HepG2 (cell line): ENCODE measurements around the gene PRRC2A. TPM values are rescaled to one million over a fixed set of nuclear protein-coding genes. Genes with fewer than 3 reads are reported as not detected.

Source experiments
- AHDC1 ChIP-seq: sonication (generic); formaldehyde crosslinking; IDR thresholded peaks from 2 replicates; pipeline ENCODE4 v1.5.1; 2020; ENCODE audit warnings: mild to moderate bottlenecking, missing genetic modification reagents, borderline replicate concordance
- BCLAF1 ChIP-seq: fragments of 450-650 bp; IDR thresholded peaks from 2 replicates; pipeline ENCODE4 v1.6.1; 2017; ENCODE audit warnings: mild to moderate bottlenecking
- GABPA ChIP-seq, 2 experiments: IDR thresholded peaks; 2 replicates each; pipeline ENCODE4 v1.6.1; 2011 to 2016; ENCODE audit warnings: low read depth in 2 of 2, low read length in 1 of 2, missing biosample characterization in 1 of 2, missing genetic modification characterization in 1 of 2
- RFXAP ChIP-seq: sonication (generic); formaldehyde crosslinking; IDR thresholded peaks from 2 replicates; pipeline ENCODE4 v1.4.0; 2020; ENCODE audit warnings: missing genetic modification reagents, borderline replicate concordance
- SNAPC2 ChIP-seq: sonication (generic); formaldehyde crosslinking; IDR thresholded peaks from 2 replicates; pipeline ENCODE4 v1.8.1; 2022; ENCODE audit warnings: mild to moderate bottlenecking, missing genetic modification reagents
- SP4 ChIP-seq: sonication (generic); formaldehyde crosslinking; IDR thresholded peaks from 2 replicates; pipeline ENCODE4 v1.8.1; 2023; ENCODE audit warnings: mild to moderate bottlenecking, missing genetic modification reagents
- ZNF234 ChIP-seq: sonication (generic); formaldehyde crosslinking; conservative IDR thresholded peaks from 2 replicates; pipeline ENCODE4 v1.5.1; 2020; ENCODE audit warnings: mild to moderate bottlenecking, missing genetic modification reagents
- ZNF343 ChIP-seq: sonication (generic); formaldehyde crosslinking; IDR thresholded peaks from 2 replicates; pipeline ENCODE4 v1.4.0; 2020; ENCODE audit warnings: mild to moderate bottlenecking, missing genetic modification reagents
- ZNF556 ChIP-seq: sonication (generic); formaldehyde crosslinking; IDR thresholded peaks from 2 replicates; pipeline ENCODE4 v1.4.0; 2020; ENCODE audit warnings: mild to moderate bottlenecking, missing genetic modification reagents, borderline replicate concordance
- ZNF761 ChIP-seq: sonication (generic); formaldehyde crosslinking; conservative IDR thresholded peaks from 2 replicates; pipeline ENCODE4 v1.4.0; 2020; ENCODE audit warnings: mild to moderate bottlenecking, missing genetic modification reagents
- ZNF770 ChIP-seq: sonication (generic); formaldehyde crosslinking; IDR thresholded peaks from 2 replicates; pipeline ENCODE4 v1.5.0; 2020; ENCODE audit warnings: mild to moderate bottlenecking, missing genetic modification reagents
- ZNF784 ChIP-seq: sonication (generic); formaldehyde crosslinking; IDR thresholded peaks from 2 replicates; pipeline ENCODE4 v1.5.1; 2020; ENCODE audit warnings: missing genetic modification reagents, mild to moderate bottlenecking, borderline replicate concordance
- polyA plus RNA-seq, 8 experiments: library from polyadenylated mRNA; depleted of rRNA in 3 of 8; stranded (reverse) in 7 of 8; unstranded in 1 of 8; fragments of >200 nt; fragmentation: Illumina TruSeq in 4 of 8; extraction: Trizol in 4 of 8; gene quantifications; 2 replicates each; pipeline versions ENCODE4 v1.2.1 to v1.2.3, GENCODE V29; 2011 to 2016; ENCODE audit warnings: low read depth in 4 of 8, missing spikeins in 1 of 8, mixed read lengths in 1 of 8; ENCODE audit not compliant: insufficient read depth in 1 of 8
- total RNA-seq, 5 experiments: library from RNA; depleted of rRNA; stranded (reverse); fragments of >200 nt; fragmentation: Illumina TruSeq; extraction: Trizol; gene quantifications; 2 replicates each; pipeline ENCODE4 v1.2.3, GENCODE V29; 2016; ENCODE audit warnings: low read depth in 1 of 5

Gene PRRC2A
- total and polyA plus RNA-seq, 2 of the 13 experiments (the other 11 are each of a cell fraction or from before 2014, with no cell fraction given): 38.9 to 47.4 TPM

GRCh38 chr6:31660381-31661261, 40.1 kb downstream of the PRRC2A start, which contains the start of gene C6orf47 (continued):
- 0 out of 2 replicates have a peak, but pooled peaks have one; percentile 82 for TF ChIP-seq ZNF556 (CRISPR knock-in tag)
- TF ChIP-seq AHDC1: 0 out of 2 replicates have a peak, but pooled peaks have one; percentile 48
- TF ChIP-seq ZNF784 (CRISPR knock-in tag): peak; percentile 75; the same call in 1 of the 2 replicates
- TF ChIP-seq GABPA (IDR thresholded peaks at IDR 0.05; ENCODE audit: low read depth, low read length): no peak
- TF ChIP-seq GABPA (CRISPR knock-in tag; IDR thresholded peaks at IDR 0.05; ENCODE audit: low read depth): no peak
- no peak for TF ChIP-seq ZNF343
- peak; percentile 94 for TF ChIP-seq SP4 (CRISPR knock-in tag)
- no peak; the same call in 1 of the 2 replicates for TF ChIP-seq RFXAP
- TF ChIP-seq ZNF234 (CRISPR knock-in tag): peak; percentile 74; the same call in 1 of the 2 replicates
- TF ChIP-seq ZNF761 (CRISPR knock-in tag): peak; percentile 81
- TF ChIP-seq BCLAF1: no peak
- TF ChIP-seq ZNF770 (CRISPR knock-in tag): peak; percentile 51; the same call in 1 of the 2 replicates
- TF ChIP-seq SNAPC2: peak; percentile 60; the same call in 1 of the 2 replicates
